Esophagus muscularis mucosa (tissue), 4 donors: Measurements from ENCODE around the gene PHF21A. TPM values are rescaled to one million over a fixed set of nuclear protein-coding genes. Genes with fewer than 3 reads are reported as not detected.
A peak's percentile ranks its signal among the peaks of the same experiment; 100 is the strongest.

ENCODE experiments used
- DNase-seq: peaks from one replicate; pipeline ENCODE4 v3.0.0-alpha.2; 2017; ENCODE audit errors: extremely low spot score
- H3K27ac ChIP-seq, 4 donors: fragments of 200-600 bp; sonication (generic); replicated peaks in 1 of 4; 1 replicate in 3 of 4; 2 replicates in 1 of 4; pipeline ENCODE4 v1.5.1; 2016 to 2019; ENCODE audit warnings: mild to moderate bottlenecking in 1 of 4
- H3K27me3 ChIP-seq, 4 donors: fragments of 200-600 bp; sonication (generic); one replicate each; pipeline versions ENCODE4 v1.5.1 to v1.6.0; 2016 to 2019
- H3K36me3 ChIP-seq, 4 donors: fragments of 200-600 bp; sonication (generic); one replicate each; pipeline ENCODE4 v1.5.1; 2016 to 2019
- H3K4me1 ChIP-seq, 4 donors: fragments of 200-600 bp; sonication (generic); one replicate each; pipeline ENCODE4 v1.5.1; 2016 to 2019
- H3K4me3 ChIP-seq, 4 donors: fragments of 200-600 bp; sonication (generic); 1 replicate in 2 of 4; 2 replicates in 2 of 4; pipeline ENCODE4 v1.5.1; 2016 to 2019; ENCODE audit warnings: mild to moderate bottlenecking in 4 of 4, moderate library complexity in 1 of 4
- H3K9me3 ChIP-seq, 4 donors: fragments of 200-600 bp; sonication (generic); 1 replicate in 3 of 4; 2 replicates in 1 of 4; pipeline ENCODE4 v1.5.1; 2016 to 2019
- CTCF ChIP-seq, 3 experiments: fragments of 200-600 bp in 2 of 3; fragments of 450-650 bp in 1 of 3; sonication (generic) in 2 of 3; IDR thresholded peaks; one replicate each; pipeline ENCODE4 v1.5.1; 2017 to 2019; ENCODE audit warnings: antibody characterized with exemption in 3 of 3, mild to moderate bottlenecking in 2 of 3, moderate library complexity in 1 of 3
- EP300 ChIP-seq: sonication (generic); formaldehyde crosslinking; IDR thresholded peaks from one replicate; pipeline ENCODE4 v1.6.1; 2017; ENCODE audit warnings: antibody characterized with exemption
- POLR2A ChIP-seq: fragments of 450-650 bp; IDR thresholded peaks from one replicate; pipeline ENCODE4 v1.6.1; 2017; ENCODE audit warnings: antibody characterized with exemption, moderate library complexity, mild to moderate bottlenecking, low read depth
- POLR2AphosphoS5 ChIP-seq, 2 donors: sonication (generic); formaldehyde crosslinking; IDR thresholded peaks; one replicate each; pipeline ENCODE4 v1.6.1; 2017; ENCODE audit warnings: antibody characterized with exemption in 2 of 2
- WGBS: methylation state at CpG from one replicate; pipeline ENCODE4 v1.1.5; 2018; 5-methylcytosine and 5-hydroxymethylcytosine counted together
- intact Hi-C: fragments of 100-400 bp; cut with DNase I; formaldehyde crosslinking; loops from one replicate; pipeline ENCODE4 v1.15.1; 2023
- total RNA-seq, 4 donors: library from RNA; depleted of rRNA; stranded (reverse); fragments of >200 nt; gene quantifications; one replicate each; pipeline versions ENCODE4 v1.1.0 to v1.2.1, GENCODE V29; 2016

PHF21A gene
- total RNA-seq, 4 donors from 2014 or later: 31.8 to 47.8 (median 36.1) TPM

- H3K27ac ChIP-seq: no peak overlapping the region
- 83% methylated on average over 3 of the region's 3 CpGs for WGBS
- intact Hi-C loops: loop anchor here (10.0 kb wide), 1 partner anchor 180 kb away; no protein-coding TSS in a partner anchor
- TF ChIP-seq POLR2A (no peak), EP300 (no peak)
- peaks cover 7 to 11% (median 10%) of the 10 kb centered on the region in 4 donors for H3K4me1 ChIP-seq
- H3K27me3 ChIP-seq: no peaks in the 10 kb centered on the region
- H3K9me3 ChIP-seq: no peaks in the 10 kb centered on the region
- DNase-seq: no peak
- H3K4me3 ChIP-seq: no peak overlapping the region
- H3K36me3 ChIP-seq: no peaks in the 10 kb centered on the region
These were observed 4.0 kb upstream of the PHF21A start for GRCh38 chr11:46125284-46125683.

- H3K4me3 ChIP-seq: peak overlapping the region in 2 of 4 donors; percentile 83 to 93
- DNase-seq: no peak
- H3K27me3 ChIP-seq: no peaks in the 10 kb centered on the region
- 60% methylated on average over 7 of the region's 7 CpGs for WGBS
- peaks cover 18 to 23% (median 22%) of the 10 kb centered on the region in 4 donors for H3K4me1 ChIP-seq
- no peaks in the 10 kb centered on the region for H3K36me3 ChIP-seq
- TF ChIP-seq EP300 (no peak), POLR2AphosphoS5 (IDR thresholded peaks at IDR 0.05) (no peak), POLR2A (no peak), CTCF (IDR thresholded peaks at IDR 0.05) (no peak)
- no peaks in the 10 kb centered on the region for H3K9me3 ChIP-seq
- peak overlapping the region; percentile 90 to 95 (median 94) for H3K27ac ChIP-seq
- intact Hi-C loops: loop anchor here (10.0 kb wide), 1 partner anchor 182 kb away; no protein-coding TSS in a partner anchor
These were observed 1.9 kb upstream of the PHF21A start for GRCh38 chr11:46122945-46123715.

- Histone ChIP-seq H3K27me3 (no peaks in the 10 kb centered on the region), H3K4me1 (peaks cover 29 to 35% (median 34%) of the 10 kb centered on the region in 4 donors), H3K27ac (peak overlapping the region; percentile 90 to 95 (median 94)), H3K36me3 (no peaks in the 10 kb centered on the region), H3K4me3 (peak overlapping the region; percentile 83 to 94 (median 90)), H3K9me3 (no peaks in the 10 kb centered on the region)
- intact Hi-C loops: loop anchor here (2.0 to 10.0 kb wide), 2 partner anchors 117 to 183 kb away; no protein-coding TSS in a partner anchor
- TF ChIP-seq POLR2AphosphoS5 (IDR thresholded peaks at IDR 0.05): peak in 1 of 2 donors; percentile 64
- no peak for TF ChIP-seq POLR2A
- TF ChIP-seq EP300: no peak
- no peak for TF ChIP-seq CTCF (IDR thresholded peaks at IDR 0.05)
- 1% methylated on average over 64 of the region's 74 CpGs for WGBS
- DNase-seq: no peak
These were observed 647 bp upstream of the PHF21A start for GRCh38 chr11:46121724-46122477.

- Histone ChIP-seq H3K27me3 (no peaks in the 10 kb centered on the region), H3K9me3 (no peaks in the 10 kb centered on the region), H3K4me1 (peaks cover 42 to 48% (median 47%) of the 10 kb centered on the region in 4 donors), H3K4me3 (peak overlapping the region; percentile 83 to 94 (median 90)), H3K27ac (peak overlapping the region; percentile 90 to 95 (median 94)), H3K36me3 (no peaks in the 10 kb centered on the region)
- no peak for TF ChIP-seq POLR2A
- no peak for TF ChIP-seq CTCF (IDR thresholded peaks at IDR 0.05)
- no peak for TF ChIP-seq POLR2AphosphoS5 (IDR thresholded peaks at IDR 0.05)
- 0% methylated on average over 19 of the region's 29 CpGs for WGBS
- intact Hi-C loops: loop anchor here (2.0 to 10.0 kb wide), 2 partner anchors 118 to 184 kb away; no protein-coding TSS in a partner anchor
- no peak for DNase-seq
These were observed 631 bp downstream of the PHF21A start for GRCh38 chr11:46120346-46121300.
